GM12878 (cell line): Measurements from ENCODE around the gene ACTRT3. TPM values are rescaled to one million over a fixed set of nuclear protein-coding genes. Genes with fewer than 3 reads are reported as not detected.

Experiments used
- ATAC-seq: fragments of 200-7000 bp; cut with Tn5 transposase; 3 replicates; pipeline ENCODE4 v1.9.1; 2020; ENCODE audit warnings: mild to moderate bottlenecking, moderate library complexity
- BruUV-seq: library from RNA; stranded (reverse); fragments of 400-500 nt; replicated peaks from 2 replicates; lab custom pipeline; 2021; lab: Mats Ljungman, UMichigan
- CTCF ChIA-PET: fragments of 300-600 bp; sonication (Branson Sonifier 250); formaldehyde crosslinking; extraction: SDS; loops from one replicate; lab custom pipeline; 2021; ENCODE audit warnings: inconsistent platforms; lab: Yijun Ruan, JAX
- POLR2A ChIA-PET: fragments of 350-600 bp; formaldehyde crosslinking; extraction: SDS; loops from one replicate; lab custom pipeline; 2021; ENCODE audit warnings: inconsistent platforms; lab: Charles Lee
- RAD21 ChIA-PET: fragments of 300-600 bp; sonication (Branson Sonifier 250); formaldehyde crosslinking; loops from one replicate; lab custom pipeline; 2023; ENCODE audit warnings: antibody characterized with exemption; ENCODE audit not compliant: unreplicated experiment; lab: Charles Lee
- SMC1A ChIA-PET: fragments of 300-600 bp; sonication (Branson Sonifier 250); formaldehyde crosslinking; loops from one replicate; lab custom pipeline; 2023; ENCODE audit not compliant: unreplicated experiment, uncharacterized antibody; lab: Charles Lee
- DNase-seq: peaks from one replicate; pipeline ENCODE4 v3.0.0-alpha.2; 2011; ENCODE audit warnings: low read depth, low spot score
- FAIRE-seq: peaks from 3 replicates; lab custom pipeline; 2011; peaks lifted over from hg19 to GRCh38; lab: Jason Lieb, UNC
- H2AFZ ChIP-seq: 2 replicates; pipeline ENCODE4 v1.6.0; 2011; ENCODE audit warnings: low read depth, low read length, control low read depth; ENCODE audit not compliant: control insufficient read depth
- H3K27ac ChIP-seq: 2 replicates; pipeline ENCODE4 v1.5.1; 2011; ENCODE audit warnings: control low read depth; ENCODE audit not compliant: control insufficient read depth, insufficient read depth
- H3K27me3 ChIP-seq, 2 experiments: replicated peaks in 1 of 2; 2 replicates each; pipeline versions ENCODE4 v1.6.0 to v1.6.1; 2011; ENCODE audit warnings: low read length in 1 of 2; ENCODE audit not compliant: control insufficient read depth in 2 of 2, insufficient read depth in 2 of 2
- H3K36me3 ChIP-seq, 2 experiments: 2 replicates each; pipeline ENCODE4 v1.5.1; 2011; ENCODE audit warnings: low read length in 1 of 2; ENCODE audit not compliant: control insufficient read depth in 2 of 2, insufficient read depth in 2 of 2
- H3K4me1 ChIP-seq: 2 replicates; pipeline ENCODE4 v1.6.1; 2011; ENCODE audit warnings: mild to moderate bottlenecking, low read length, moderate library complexity, mixed read lengths; ENCODE audit not compliant: control insufficient read depth, insufficient read depth
- H3K4me2 ChIP-seq: 2 replicates; pipeline ENCODE4 v1.6.0; 2011; ENCODE audit warnings: control low read depth; ENCODE audit not compliant: control insufficient read depth, insufficient read depth
- H3K4me3 ChIP-seq: fragments of 200-600 bp; sonication (generic); 2 replicates; pipeline ENCODE4 v1.5.1; 2016
- H3K79me2 ChIP-seq: 2 replicates; pipeline ENCODE4 v1.6.0; 2011; ENCODE audit warnings: low read length; ENCODE audit not compliant: control insufficient read depth, insufficient read depth
- H3K9ac ChIP-seq: 2 replicates; pipeline ENCODE4 v1.8.0; 2011; ENCODE audit warnings: low read length, control low read depth, mixed read lengths; ENCODE audit not compliant: control insufficient read depth, insufficient read depth
- H3K9me3 ChIP-seq: replicated peaks from 3 replicates; pipeline ENCODE4 v1.5.1; 2011; ENCODE audit warnings: mild to moderate bottlenecking, low read length; ENCODE audit not compliant: control insufficient read depth, insufficient read depth
- H4K20me1 ChIP-seq: 2 replicates; pipeline ENCODE4 v1.6.0; 2011; ENCODE audit not compliant: control insufficient read depth, insufficient read depth
- BMI1 ChIP-seq: fragments of 450-650 bp; IDR thresholded peaks from 2 replicates; pipeline ENCODE4 v1.6.1; 2016; ENCODE audit warnings: mild to moderate bottlenecking, moderate library complexity, borderline replicate concordance
- IKZF1 ChIP-seq: fragments of 450-650 bp; conservative IDR thresholded peaks from 2 replicates; pipeline ENCODE4 v1.6.1; 2017; ENCODE audit warnings: antibody characterized with exemption, mild to moderate bottlenecking
- IRF4 ChIP-seq: IDR thresholded peaks from 2 replicates; pipeline ENCODE4 v1.6.1; 2011; ENCODE audit warnings: low read depth, low read length
- KAT2A ChIP-seq: conservative IDR thresholded peaks from 2 replicates; pipeline ENCODE4 v1.6.1; 2011; ENCODE audit warnings: low read depth, low read length; ENCODE audit not compliant: control insufficient read depth
- NFXL1 ChIP-seq: fragments of 450-650 bp; IDR thresholded peaks from 2 replicates; pipeline ENCODE4 v1.6.1; 2017; ENCODE audit warnings: antibody characterized with exemption, mild to moderate bottlenecking, borderline replicate concordance
- POU2F2 ChIP-seq: IDR thresholded peaks from 3 replicates; pipeline ENCODE4 v1.6.1; 2011; ENCODE audit warnings: low read depth, mild to moderate bottlenecking, low read length, borderline replicate concordance
- RCOR1 ChIP-seq: conservative IDR thresholded peaks from 2 replicates; pipeline ENCODE4 v1.6.1; 2012; ENCODE audit warnings: low read depth, low read length, improper control_type of control experiment
- ZNF217 ChIP-seq: fragments of 450-650 bp; IDR thresholded peaks from 2 replicates; pipeline ENCODE4 v1.6.1; 2017; ENCODE audit warnings: antibody characterized with exemption, mild to moderate bottlenecking
- WGBS: methylation state at CpG from one replicate; pipeline ENCODE4 v1.1.6; 2016; ENCODE audit warnings: low lambda C conversion rate; ENCODE audit not compliant: insufficient replicate concordance, insufficient coverage; ENCODE audit errors: missing lambda C conversion rate; 5-methylcytosine and 5-hydroxymethylcytosine counted together
- in situ Hi-C: fragments of 300-500 bp; cut with MboI; formaldehyde crosslinking; loops from 9 replicates; pipeline ENCODE4 v1.14.3; 2018; ENCODE audit warnings: mixed read lengths
- intact Hi-C: fragments of 100-400 bp; cut with micrococcal nuclease; formaldehyde crosslinking; loops from one replicate; pipeline ENCODE4 v1.14.2; 2022; ENCODE audit not compliant: unreplicated experiment
- polyA plus RNA-seq, 11 experiments: library from polyadenylated mRNA; depleted of rRNA in 4 of 11; unstranded in 6 of 11; stranded (reverse) in 5 of 11; fragments of >200 nt; fragmentation: Nextera tagmentation in 4 of 11; fragmentation: Illumina TruSeq in 1 of 11; extraction: Ambion mirVana in 4 of 11; extraction: Trizol in 1 of 11; gene quantifications; 1 replicate in 1 of 11; 2 replicates in 10 of 11; pipeline versions ENCODE4 v1.2.1 to v1.2.3, GENCODE V29; 2011 to 2016; ENCODE audit warnings: inconsistent platforms in 2 of 11, missing spikeins in 2 of 11, low read depth in 1 of 11
- total RNA-seq, 4 experiments: library from RNA; depleted of rRNA in 3 of 4; stranded (reverse); fragments of >200 nt in 3 of 4; fragmentation: Illumina TruSeq in 1 of 4; extraction: Trizol in 1 of 4; gene quantifications; 2 replicates each; pipeline versions ENCODE4 v1.2.1 to v1.2.3, GENCODE V29; 2013 to 2021
- TF ChIP-seq, protein P1 (sequence below): fragments of 450-650 bp; IDR thresholded peaks from 2 replicates; pipeline ENCODE4 v1.6.1; 2017; ENCODE audit warnings: mild to moderate bottlenecking
- TF ChIP-seq, protein P2 (sequence below): fragments of 450-650 bp; IDR thresholded peaks from 2 replicates; pipeline ENCODE4 v1.6.1; 2017; ENCODE audit warnings: antibody characterized with exemption, mild to moderate bottlenecking, moderate library complexity

The ACTRT3 gene
- total and polyA plus RNA-seq, 10 of the 15 experiments (the other 5 are each of a cell fraction or from before 2014, with no cell fraction given): 0.02 to 0.58 (median 0.11) TPM; not detected in 1

DNA sequence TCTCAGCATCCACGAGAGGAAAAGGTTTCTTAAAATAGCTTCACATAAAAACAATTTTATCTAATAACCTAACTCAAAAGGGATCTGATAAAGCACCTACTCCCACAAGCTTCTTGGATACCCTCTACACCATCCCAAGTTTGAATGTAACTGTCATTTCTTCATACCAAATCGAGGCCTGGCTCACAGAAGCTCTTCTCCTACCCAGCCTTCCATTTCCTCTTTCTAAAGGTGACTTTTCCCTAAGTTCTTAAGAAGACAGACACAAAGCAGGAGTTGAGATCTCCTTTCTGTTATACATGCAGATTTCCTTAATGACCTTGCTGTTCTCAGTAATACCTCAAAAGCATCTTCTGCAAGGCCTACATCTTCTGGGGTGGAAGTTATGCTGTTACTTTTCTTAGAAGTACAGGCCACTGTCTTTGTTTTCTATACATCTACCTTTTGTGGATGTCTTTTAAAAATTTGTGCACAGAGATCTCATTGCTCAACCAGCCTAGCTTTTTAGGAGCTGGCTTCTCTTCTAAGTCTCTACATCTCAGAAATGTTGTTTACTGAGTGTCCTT, 40.0 kb upstream of the ACTRT3 start:
- ChIA-PET CTCF (interaction anchor here (0.7 to 1.0 kb wide), 2 partner anchors 53 to 158 kb away, joined by 3 read pairs; no protein-coding TSS in a partner anchor), RAD21 (interaction anchor here (0.7 kb wide), 1 partner anchor 17 kb away, joined by 3 read pairs; no protein-coding TSS in a partner anchor), SMC1A (interaction anchor here (0.6 to 1.2 kb wide), 5 partner anchors 17 to 244 kb away, joined by 3 to 5 read pairs (median 4); no protein-coding TSS in a partner anchor), POLR2A (interaction anchor here (0.6 kb wide), 1 partner anchor 164 kb away, joined by 4 read pairs; no protein-coding TSS in a partner anchor)
- intact Hi-C loops: no loop called here
- FAIRE-seq (no peak), ATAC-seq (no peak), DNase-seq (no peak)
- H3K4me1 ChIP-seq: peaks cover 9% of the 10 kb centered on the region
- no peak for TF ChIP-seq ZNF217
- no TSS peak for BruUV-seq
- H3K9me3 ChIP-seq: no peaks in the 10 kb centered on the region
- H2AFZ ChIP-seq: no peak overlapping the region
- 36% methylated on average over 2 of the region's 2 CpGs for WGBS
- H3K36me3 ChIP-seq: no peaks in the 10 kb centered on the region
- in situ Hi-C loops: no loop called here
- H4K20me1 ChIP-seq: no peaks in the 10 kb centered on the region
- no peak overlapping the region for H3K4me2 ChIP-seq
- no peak overlapping the region for H3K9ac ChIP-seq
- H3K27ac ChIP-seq: no peak overlapping the region
- H3K79me2 ChIP-seq: no peaks in the 10 kb centered on the region
- H3K4me3 ChIP-seq: no peak overlapping the region
- H3K27me3 ChIP-seq: no peaks in the 10 kb centered on the region

DNA sequence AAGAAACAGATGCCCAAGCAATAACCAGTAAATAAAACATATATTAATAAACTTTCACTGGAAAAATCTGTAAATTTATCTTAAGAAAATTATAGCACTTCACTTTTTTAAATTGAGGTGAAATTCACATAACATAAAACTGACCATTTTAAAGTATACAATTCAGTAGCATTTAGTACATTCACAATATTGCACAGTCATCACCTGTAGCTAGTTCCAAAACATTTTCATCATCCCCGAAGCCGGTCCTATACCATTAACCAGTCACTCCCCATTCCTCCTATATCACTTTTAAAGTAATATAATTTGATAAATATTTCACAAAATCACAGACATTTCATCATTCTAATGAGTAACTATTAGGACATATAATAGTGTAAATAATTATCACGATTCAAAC, 35.3 kb upstream of the ACTRT3 start:
- peaks cover 0 to 4% of the 10 kb centered on the region in 2 experiments; a peak in 1 of 4 replicates for H3K36me3 ChIP-seq
- CTCF ChIA-PET: no interaction called here
- no peaks in the 10 kb centered on the region for H3K4me1 ChIP-seq
- BruUV-seq: no TSS peak
- no peak overlapping the region for H2AFZ ChIP-seq
- no peak for TF ChIP-seq KAT2A
- TF ChIP-seq RCOR1: no peak
- TF ChIP-seq, protein P1, sequence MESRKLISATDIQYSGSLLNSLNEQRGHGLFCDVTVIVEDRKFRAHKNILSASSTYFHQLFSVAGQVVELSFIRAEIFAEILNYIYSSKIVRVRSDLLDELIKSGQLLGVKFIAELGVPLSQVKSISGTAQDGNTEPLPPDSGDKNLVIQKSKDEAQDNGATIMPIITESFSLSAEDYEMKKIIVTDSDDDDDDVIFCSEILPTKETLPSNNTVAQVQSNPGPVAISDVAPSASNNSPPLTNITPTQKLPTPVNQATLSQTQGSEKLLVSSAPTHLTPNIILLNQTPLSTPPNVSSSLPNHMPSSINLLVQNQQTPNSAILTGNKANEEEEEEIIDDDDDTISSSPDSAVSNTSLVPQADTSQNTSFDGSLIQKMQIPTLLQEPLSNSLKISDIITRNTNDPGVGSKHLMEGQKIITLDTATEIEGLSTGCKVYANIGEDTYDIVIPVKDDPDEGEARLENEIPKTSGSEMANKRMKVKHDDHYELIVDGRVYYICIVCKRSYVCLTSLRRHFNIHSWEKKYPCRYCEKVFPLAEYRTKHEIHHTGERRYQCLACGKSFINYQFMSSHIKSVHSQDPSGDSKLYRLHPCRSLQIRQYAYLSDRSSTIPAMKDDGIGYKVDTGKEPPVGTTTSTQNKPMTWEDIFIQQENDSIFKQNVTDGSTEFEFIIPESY: no peak
- no peak for TF ChIP-seq IRF4
- no peak for TF ChIP-seq IKZF1
- TF ChIP-seq NFXL1: no peak
- TF ChIP-seq POU2F2: no peak
- TF ChIP-seq BMI1: no peak
- TF ChIP-seq, protein P2, sequence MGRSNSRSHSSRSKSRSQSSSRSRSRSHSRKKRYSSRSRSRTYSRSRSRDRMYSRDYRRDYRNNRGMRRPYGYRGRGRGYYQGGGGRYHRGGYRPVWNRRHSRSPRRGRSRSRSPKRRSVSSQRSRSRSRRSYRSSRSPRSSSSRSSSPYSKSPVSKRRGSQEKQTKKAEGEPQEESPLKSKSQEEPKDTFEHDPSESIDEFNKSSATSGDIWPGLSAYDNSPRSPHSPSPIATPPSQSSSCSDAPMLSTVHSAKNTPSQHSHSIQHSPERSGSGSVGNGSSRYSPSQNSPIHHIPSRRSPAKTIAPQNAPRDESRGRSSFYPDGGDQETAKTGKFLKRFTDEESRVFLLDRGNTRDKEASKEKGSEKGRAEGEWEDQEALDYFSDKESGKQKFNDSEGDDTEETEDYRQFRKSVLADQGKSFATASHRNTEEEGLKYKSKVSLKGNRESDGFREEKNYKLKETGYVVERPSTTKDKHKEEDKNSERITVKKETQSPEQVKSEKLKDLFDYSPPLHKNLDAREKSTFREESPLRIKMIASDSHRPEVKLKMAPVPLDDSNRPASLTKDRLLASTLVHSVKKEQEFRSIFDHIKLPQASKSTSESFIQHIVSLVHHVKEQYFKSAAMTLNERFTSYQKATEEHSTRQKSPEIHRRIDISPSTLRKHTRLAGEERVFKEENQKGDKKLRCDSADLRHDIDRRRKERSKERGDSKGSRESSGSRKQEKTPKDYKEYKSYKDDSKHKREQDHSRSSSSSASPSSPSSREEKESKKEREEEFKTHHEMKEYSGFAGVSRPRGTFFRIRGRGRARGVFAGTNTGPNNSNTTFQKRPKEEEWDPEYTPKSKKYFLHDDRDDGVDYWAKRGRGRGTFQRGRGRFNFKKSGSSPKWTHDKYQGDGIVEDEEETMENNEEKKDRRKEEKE: no peak
- SMC1A ChIA-PET: no interaction called here
- POLR2A ChIA-PET: interaction anchor here (0.5 kb wide), 1 partner anchor 28 kb away, joined by 4 read pairs; no protein-coding TSS in a partner anchor
- no peak overlapping the region for H3K9ac ChIP-seq
- RAD21 ChIA-PET: no interaction called here
- 97% methylated on average over 3 of the region's 3 CpGs for WGBS
- no peak overlapping the region for H3K27ac ChIP-seq
- DNase-seq (no peak), ATAC-seq (no peak), FAIRE-seq (no peak)
- H3K4me2 ChIP-seq: no peak overlapping the region
- no peak overlapping the region for H3K4me3 ChIP-seq
- intact Hi-C loops: no loop called here
- no peaks in the 10 kb centered on the region for H3K27me3 ChIP-seq
- no peaks in the 10 kb centered on the region for H4K20me1 ChIP-seq
- no peaks in the 10 kb centered on the region for H3K9me3 ChIP-seq
- in situ Hi-C loops: no loop called here
- H3K79me2 ChIP-seq: no peaks in the 10 kb centered on the region
